Tibial nerve (tissue), 4 donors: ENCODE measurements around the gene TTC32. TPM values are rescaled to one million over a fixed set of nuclear protein-coding genes. Genes with fewer than 3 reads are reported as not detected.

Experiments used
- DNase-seq, 2 donors: peaks; one replicate each; pipeline ENCODE4 v3.0.0-alpha.2; 2019; ENCODE audit warnings: low spot score in 2 of 2
- H3K27ac ChIP-seq, 4 donors: fragments of 200-600 bp; sonication (generic) in 3 of 4; one replicate each; pipeline ENCODE4 v1.5.1; 2017 to 2019; ENCODE audit warnings: mild to moderate bottlenecking in 1 of 4
- H3K27me3 ChIP-seq, 2 donors: fragments of 200-600 bp; sonication (generic) in 1 of 2; one replicate each; pipeline versions ENCODE4 v1.5.1 to v1.6.0; 2017 to 2019
- H3K36me3 ChIP-seq, 3 donors: fragments of 200-600 bp; sonication (generic); one replicate each; pipeline ENCODE4 v1.5.1; 2018 to 2019
- H3K4me1 ChIP-seq, 4 donors: fragments of 200-600 bp; sonication (generic) in 3 of 4; one replicate each; pipeline ENCODE4 v1.5.1; 2017 to 2019
- H3K4me3 ChIP-seq, 4 donors: fragments of 200-600 bp; sonication (generic) in 3 of 4; one replicate each; pipeline ENCODE4 v1.5.1; 2017 to 2019; ENCODE audit warnings: mild to moderate bottlenecking in 1 of 4, moderate library complexity in 1 of 4
- H3K9me3 ChIP-seq, 4 donors: fragments of 200-600 bp; sonication (generic) in 3 of 4; one replicate each; pipeline ENCODE4 v1.5.1; 2017 to 2019
- CTCF ChIP-seq, 5 experiments: fragments of 200-600 bp in 3 of 5; fragments of 450-650 bp in 2 of 5; sonication (generic) in 3 of 5; IDR thresholded peaks; one replicate each; pipeline ENCODE4 v1.5.1; 2016 to 2019; ENCODE audit warnings: antibody characterized with exemption in 5 of 5, mild to moderate bottlenecking in 3 of 5, moderate library complexity in 2 of 5
- EP300 ChIP-seq, 2 donors: sonication (generic); formaldehyde crosslinking; IDR thresholded peaks; one replicate each; pipeline ENCODE4 v1.6.1; 2017; ENCODE audit warnings: antibody characterized with exemption in 2 of 2, mild to moderate bottlenecking in 1 of 2
- POLR2A ChIP-seq, 2 donors: fragments of 450-650 bp; IDR thresholded peaks; one replicate each; pipeline ENCODE4 v1.6.1; 2017; ENCODE audit warnings: antibody characterized with exemption in 2 of 2, mild to moderate bottlenecking in 2 of 2, moderate library complexity in 2 of 2
- WGBS, 2 donors: methylation state at CpG; one replicate each; pipeline ENCODE4 v1.1.5; 2018; 5-methylcytosine and 5-hydroxymethylcytosine counted together
- total RNA-seq, 4 donors: library from RNA; depleted of rRNA; stranded (reverse); fragments of >200 nt; gene quantifications; one replicate each; pipeline ENCODE4 v1.1.0, GENCODE V29; 2016

Gene TTC32
- total RNA-seq, 4 donors from 2014 or later, result 9.6 to 19.7 (median 15.6) TPM

- TF ChIP-seq CTCF (IDR thresholded peaks at IDR 0.05) (no peak), EP300 (IDR thresholded peaks at IDR 0.05) (no peak), POLR2A (IDR thresholded peaks at IDR 0.05) (no peak)
- WGBS, 2 donors, result 94 to 95% methylated on average over 20 of the region's 20 CpGs
- Histone ChIP-seq H3K27me3 (no peaks in the 10 kb centered on the region), H3K36me3 (no peaks in the 10 kb centered on the region), H3K27ac (no peak overlapping the region), H3K4me3 (no peak overlapping the region), H3K9me3 (no peaks in the 10 kb centered on the region), H3K4me1 (no peaks in the 10 kb centered on the region)
- DNase-seq, result no peak
Observed at GRCh38 chr2:19854596-19855541, 46.9 kb downstream of the TTC32 start.

- DNase-seq, result no peak
- Histone ChIP-seq H3K4me1 (no peaks in the 10 kb centered on the region), H3K27ac (no peak overlapping the region), H3K27me3 (no peaks in the 10 kb centered on the region), H3K9me3 (no peaks in the 10 kb centered on the region), H3K36me3 (no peaks in the 10 kb centered on the region), H3K4me3 (no peak overlapping the region)
- TF ChIP-seq POLR2A (IDR thresholded peaks at IDR 0.05), result no peak
- no peak for TF ChIP-seq EP300 (IDR thresholded peaks at IDR 0.05)
- no peak for TF ChIP-seq CTCF (IDR thresholded peaks at IDR 0.05)
- WGBS, 2 donors, result 45 to 68% methylated on average over 3 to 7 of the region's 7 CpGs
Observed at GRCh38 chr2:19851116-19851695, 50.6 kb downstream of the TTC32 start.

DNA sequence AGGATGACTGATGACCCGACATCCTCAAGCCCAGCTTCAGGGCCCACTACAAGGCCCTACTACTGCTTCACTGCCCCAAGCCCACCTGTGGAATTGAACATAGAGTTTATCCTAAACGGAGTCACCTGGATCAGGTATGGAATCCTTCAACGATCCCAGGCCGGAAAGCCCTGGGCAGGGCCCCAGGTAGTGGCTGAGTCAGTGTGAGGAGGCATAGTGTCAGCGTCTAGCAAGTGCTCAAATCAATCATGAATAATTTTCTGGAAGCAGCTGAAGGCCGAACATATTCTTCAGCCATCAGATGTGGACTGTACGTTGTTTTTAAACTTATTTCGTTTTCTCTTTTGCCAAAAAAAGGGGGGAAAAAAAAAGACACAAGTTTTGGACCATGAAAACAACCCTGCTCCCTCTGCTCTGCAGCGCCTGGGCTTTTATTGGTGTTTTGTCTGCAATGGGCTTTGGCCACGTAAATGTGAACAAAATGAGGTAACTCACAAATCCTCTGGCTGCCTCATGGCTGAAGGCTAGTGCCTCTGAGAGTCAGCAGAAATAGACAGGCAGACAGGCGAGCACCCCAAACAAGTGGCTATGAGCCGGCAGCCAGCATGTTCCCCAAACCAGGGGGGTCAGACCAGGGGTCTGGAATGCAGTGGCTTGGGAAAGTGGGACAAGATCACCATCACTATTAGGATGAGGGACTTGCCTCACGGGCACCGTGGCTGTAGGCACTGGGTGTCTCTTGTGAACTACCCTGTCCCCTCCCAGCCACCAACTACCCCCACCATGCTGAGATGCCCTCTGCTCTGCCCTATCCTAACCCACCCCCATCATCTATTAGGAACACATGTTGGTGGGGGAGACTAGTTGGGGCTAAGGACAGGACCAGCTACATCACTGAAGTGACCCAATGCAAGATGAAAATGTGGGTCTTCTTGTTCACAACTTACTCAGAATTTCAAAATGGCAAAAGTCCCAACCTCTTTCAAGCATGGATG lies 51.4 kb downstream of the TTC32 start:
- H3K4me1 ChIP-seq, result no peaks in the 10 kb centered on the region
- H3K27me3 ChIP-seq, result no peaks in the 10 kb centered on the region
- H3K9me3 ChIP-seq, result no peaks in the 10 kb centered on the region
- WGBS, 2 donors, result 91 to 93% methylated on average over 14 of the region's 14 CpGs
- no peak overlapping the region for H3K4me3 ChIP-seq
- DNase-seq, result no peak
- no peak overlapping the region for H3K27ac ChIP-seq
- TF ChIP-seq CTCF (IDR thresholded peaks at IDR 0.05) (no peak), POLR2A (IDR thresholded peaks at IDR 0.05) (no peak), EP300 (IDR thresholded peaks at IDR 0.05) (no peak)
- H3K36me3 ChIP-seq, result no peaks in the 10 kb centered on the region

DNA sequence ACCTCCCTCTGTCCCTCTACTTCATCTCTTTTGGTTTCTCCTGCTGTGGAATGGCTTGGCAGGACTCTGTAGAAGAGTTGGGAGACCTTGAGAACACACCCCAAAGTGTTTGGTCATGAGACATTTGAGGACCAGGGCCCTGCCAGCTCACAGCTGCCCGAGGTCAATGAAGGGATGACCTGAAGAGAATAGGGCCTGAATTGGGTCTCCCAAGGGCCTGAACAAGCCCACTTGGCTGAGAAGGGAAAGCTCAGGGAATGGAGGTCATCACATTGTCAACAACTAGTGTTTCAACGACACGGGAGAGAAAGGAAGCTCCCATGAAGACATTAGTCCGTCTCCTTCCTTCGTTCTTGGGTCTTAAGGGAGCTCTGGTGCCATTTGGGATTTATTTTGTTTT lies 52.8 kb downstream of the TTC32 start:
- TF ChIP-seq CTCF (IDR thresholded peaks at IDR 0.05) (no peak), POLR2A (IDR thresholded peaks at IDR 0.05) (no peak), EP300 (IDR thresholded peaks at IDR 0.05) (no peak)
- Histone ChIP-seq H3K36me3 (no peaks in the 10 kb centered on the region), H3K9me3 (no peaks in the 10 kb centered on the region), H3K4me1 (no peaks in the 10 kb centered on the region), H3K27ac (no peak overlapping the region), H3K27me3 (no peaks in the 10 kb centered on the region), H3K4me3 (no peak overlapping the region)
- DNase-seq, result no peak
- WGBS, 2 donors, result 83 to 91% methylated on average over 5 of the region's 5 CpGs
